GM12878 (cell line): Measurements from ENCODE around the gene CAPZB. TPM values are rescaled to one million over a fixed set of nuclear protein-coding genes. Genes with fewer than 3 reads are reported as not detected.

Source experiments
- ATAC-seq: fragments of 200-7000 bp; cut with Tn5 transposase; 3 replicates; pipeline ENCODE4 v1.9.1; 2020; ENCODE audit warnings: mild to moderate bottlenecking, moderate library complexity
- BruUV-seq: library from RNA; stranded (reverse); fragments of 400-500 nt; replicated peaks from 2 replicates; lab custom pipeline; 2021; lab: Mats Ljungman, UMichigan
- CTCF ChIA-PET: fragments of 300-600 bp; sonication (Branson Sonifier 250); formaldehyde crosslinking; extraction: SDS; loops from one replicate; lab custom pipeline; 2021; ENCODE audit warnings: inconsistent platforms; lab: Yijun Ruan, JAX
- POLR2A ChIA-PET: fragments of 350-600 bp; formaldehyde crosslinking; extraction: SDS; loops from one replicate; lab custom pipeline; 2021; ENCODE audit warnings: inconsistent platforms; lab: Charles Lee
- RAD21 ChIA-PET: fragments of 300-600 bp; sonication (Branson Sonifier 250); formaldehyde crosslinking; loops from one replicate; lab custom pipeline; 2023; ENCODE audit warnings: antibody characterized with exemption; ENCODE audit not compliant: unreplicated experiment; lab: Charles Lee
- SMC1A ChIA-PET: fragments of 300-600 bp; sonication (Branson Sonifier 250); formaldehyde crosslinking; loops from one replicate; lab custom pipeline; 2023; ENCODE audit not compliant: unreplicated experiment, uncharacterized antibody; lab: Charles Lee
- DNase-seq: peaks from one replicate; pipeline ENCODE4 v3.0.0-alpha.2; 2011; ENCODE audit warnings: low read depth, low spot score
- FAIRE-seq: peaks from 3 replicates; lab custom pipeline; 2011; peaks lifted over from hg19 to GRCh38; lab: Jason Lieb, UNC
- H2AFZ ChIP-seq: 2 replicates; pipeline ENCODE4 v1.6.0; 2011; ENCODE audit warnings: low read depth, low read length, control low read depth; ENCODE audit not compliant: control insufficient read depth
- H3K27ac ChIP-seq: 2 replicates; pipeline ENCODE4 v1.5.1; 2011; ENCODE audit warnings: control low read depth; ENCODE audit not compliant: control insufficient read depth, insufficient read depth
- H3K27me3 ChIP-seq, 2 experiments: replicated peaks in 1 of 2; 2 replicates each; pipeline versions ENCODE4 v1.6.0 to v1.6.1; 2011; ENCODE audit warnings: low read length in 1 of 2; ENCODE audit not compliant: control insufficient read depth in 2 of 2, insufficient read depth in 2 of 2
- H3K36me3 ChIP-seq, 2 experiments: 2 replicates each; pipeline ENCODE4 v1.5.1; 2011; ENCODE audit warnings: low read length in 1 of 2; ENCODE audit not compliant: control insufficient read depth in 2 of 2, insufficient read depth in 2 of 2
- H3K4me1 ChIP-seq: 2 replicates; pipeline ENCODE4 v1.6.1; 2011; ENCODE audit warnings: mild to moderate bottlenecking, low read length, moderate library complexity, mixed read lengths; ENCODE audit not compliant: control insufficient read depth, insufficient read depth
- H3K4me2 ChIP-seq: 2 replicates; pipeline ENCODE4 v1.6.0; 2011; ENCODE audit warnings: control low read depth; ENCODE audit not compliant: control insufficient read depth, insufficient read depth
- H3K4me3 ChIP-seq: fragments of 200-600 bp; sonication (generic); 2 replicates; pipeline ENCODE4 v1.5.1; 2016
- H3K79me2 ChIP-seq: 2 replicates; pipeline ENCODE4 v1.6.0; 2011; ENCODE audit warnings: low read length; ENCODE audit not compliant: control insufficient read depth, insufficient read depth
- H3K9ac ChIP-seq: 2 replicates; pipeline ENCODE4 v1.8.0; 2011; ENCODE audit warnings: low read length, control low read depth, mixed read lengths; ENCODE audit not compliant: control insufficient read depth, insufficient read depth
- H3K9me3 ChIP-seq: replicated peaks from 3 replicates; pipeline ENCODE4 v1.5.1; 2011; ENCODE audit warnings: mild to moderate bottlenecking, low read length; ENCODE audit not compliant: control insufficient read depth, insufficient read depth
- H4K20me1 ChIP-seq: 2 replicates; pipeline ENCODE4 v1.6.0; 2011; ENCODE audit not compliant: control insufficient read depth, insufficient read depth
- BCL11A ChIP-seq: IDR thresholded peaks from 2 replicates; pipeline ENCODE4 v1.6.1; 2011; ENCODE audit warnings: low read depth, low read length
- CHD1 ChIP-seq: IDR thresholded peaks from 2 replicates; pipeline ENCODE4 v1.6.1; 2012; ENCODE audit warnings: low read depth, low read length, improper control_type of control experiment
- CREM ChIP-seq: IDR thresholded peaks from 2 replicates; pipeline ENCODE4 v1.6.1; 2014; ENCODE audit warnings: antibody characterized with exemption, low read depth
- FOXM1 ChIP-seq: IDR thresholded peaks from 2 replicates; pipeline ENCODE4 v1.6.1; 2012; ENCODE audit warnings: low read depth, mild to moderate bottlenecking, inconsistent platforms, low read length, moderate library complexity
- GABPA ChIP-seq: IDR thresholded peaks from 2 replicates; pipeline ENCODE4 v1.6.1; 2014; ENCODE audit warnings: antibody characterized with exemption, low read depth, mild to moderate bottlenecking, inconsistent platforms
- HDGF ChIP-seq: fragments of 450-650 bp; IDR thresholded peaks from 2 replicates; pipeline ENCODE4 v1.6.1; 2016; ENCODE audit warnings: antibody characterized with exemption
- MTA3 ChIP-seq: IDR thresholded peaks from 2 replicates; pipeline ENCODE4 v1.6.1; 2012; ENCODE audit warnings: low read length, inconsistent platforms, borderline replicate concordance
- NR2C2 ChIP-seq: IDR thresholded peaks from 2 replicates; pipeline ENCODE4 v1.6.1; 2011; ENCODE audit warnings: borderline replicate concordance, low read depth; ENCODE audit not compliant: control insufficient read depth, insufficient read length
- POLR2A ChIP-seq: IDR thresholded peaks from 2 replicates; pipeline ENCODE4 v1.6.1; 2011; ENCODE audit warnings: low read depth, mild to moderate bottlenecking, low read length
- STAT1 ChIP-seq: fragments of 450-650 bp; conservative IDR thresholded peaks from 2 replicates; pipeline ENCODE4 v1.6.1; 2014; ENCODE audit warnings: antibody characterized with exemption, mild to moderate bottlenecking
- ZNF24 ChIP-seq: fragments of 450-650 bp; IDR thresholded peaks from 2 replicates; pipeline ENCODE4 v1.6.1; 2017; ENCODE audit warnings: antibody characterized with exemption, mild to moderate bottlenecking
- ZZZ3 ChIP-seq: IDR thresholded peaks from 2 replicates; pipeline ENCODE4 v1.6.1; 2011; ENCODE audit warnings: low read depth; ENCODE audit not compliant: control insufficient read depth, insufficient read length
- WGBS: methylation state at CpG from one replicate; pipeline ENCODE4 v1.1.6; 2016; ENCODE audit warnings: low lambda C conversion rate; ENCODE audit not compliant: insufficient replicate concordance, insufficient coverage; ENCODE audit errors: missing lambda C conversion rate; 5-methylcytosine and 5-hydroxymethylcytosine counted together
- in situ Hi-C: fragments of 300-500 bp; cut with MboI; formaldehyde crosslinking; loops from 9 replicates; pipeline ENCODE4 v1.14.3; 2018; ENCODE audit warnings: mixed read lengths
- intact Hi-C: fragments of 100-400 bp; cut with micrococcal nuclease; formaldehyde crosslinking; loops from one replicate; pipeline ENCODE4 v1.14.2; 2022; ENCODE audit not compliant: unreplicated experiment
- polyA plus RNA-seq, 11 experiments: library from polyadenylated mRNA; depleted of rRNA in 4 of 11; unstranded in 6 of 11; stranded (reverse) in 5 of 11; fragments of >200 nt; fragmentation: Nextera tagmentation in 4 of 11; fragmentation: Illumina TruSeq in 1 of 11; extraction: Ambion mirVana in 4 of 11; extraction: Trizol in 1 of 11; gene quantifications; 1 replicate in 1 of 11; 2 replicates in 10 of 11; pipeline versions ENCODE4 v1.2.1 to v1.2.3, GENCODE V29; 2011 to 2016; ENCODE audit warnings: inconsistent platforms in 2 of 11, missing spikeins in 2 of 11, low read depth in 1 of 11
- total RNA-seq, 4 experiments: library from RNA; depleted of rRNA in 3 of 4; stranded (reverse); fragments of >200 nt in 3 of 4; fragmentation: Illumina TruSeq in 1 of 4; extraction: Trizol in 1 of 4; gene quantifications; 2 replicates each; pipeline versions ENCODE4 v1.2.1 to v1.2.3, GENCODE V29; 2013 to 2021
- TF ChIP-seq, protein P1 (sequence below): IDR thresholded peaks from 2 replicates; pipeline ENCODE4 v1.6.1; 2011; ENCODE audit warnings: low read depth, low read length, improper control_type of control experiment, borderline replicate concordance
- TF ChIP-seq, protein P2 (sequence below): IDR thresholded peaks from 2 replicates; pipeline ENCODE4 v1.6.1; 2012; ENCODE audit warnings: improper control_type of control experiment, low read depth, low read length; ENCODE audit not compliant: insufficient replicate concordance

CAPZB gene
- total and polyA plus RNA-seq, 10 of the 15 experiments (the other 5 are each of a cell fraction or from before 2014, with no cell fraction given): 104 to 454 (median 213) TPM

- Histone ChIP-seq H3K79me2 (no peaks in the 10 kb centered on the region), H3K4me3 (no peak overlapping the region), H3K27me3 (no peaks in the 10 kb centered on the region), H2AFZ (no peak overlapping the region), H4K20me1 (no peaks in the 10 kb centered on the region), H3K27ac (no peak overlapping the region), H3K9ac (no peak overlapping the region), H3K4me2 (no peak overlapping the region), H3K9me3 (no peaks in the 10 kb centered on the region), H3K36me3 (peaks cover 19 to 22% of the 10 kb centered on the region in 2 experiments), H3K4me1 (no peaks in the 10 kb centered on the region)
- in situ Hi-C loops: no loop called here
- ATAC-seq (no peak), FAIRE-seq (no peak), DNase-seq (no peak)
- CTCF ChIA-PET: interaction anchor here (0.6 kb wide), 1 partner anchor 32 kb away, joined by 3 read pairs; no protein-coding TSS in a partner anchor
- TF ChIP-seq BCL11A (no peak), STAT1 (no peak), CHD1 (no peak), CREM (no peak), HDGF (no peak), ZZZ3 (no peak), POLR2A (peak; percentile 17; the same call in 1 of the 2 replicates), GABPA (no peak), MTA3 (no peak)
- intact Hi-C loops: no loop called here
- 99% methylated on average over 11 of the region's 11 CpGs for WGBS
- POLR2A ChIA-PET: no interaction called here
- SMC1A ChIA-PET: no interaction called here
- RAD21 ChIA-PET: no interaction called here
- BruUV-seq: no TSS peak
These were observed 126.0 kb downstream of the CAPZB start for GRCh38 chr1:19359357-19359756.

- Histone ChIP-seq H3K4me3 (no peak overlapping the region), H3K9me3 (no peaks in the 10 kb centered on the region), H4K20me1 (no peaks in the 10 kb centered on the region), H3K79me2 (no peaks in the 10 kb centered on the region), H2AFZ (no peak overlapping the region), H3K4me2 (no peak overlapping the region), H3K36me3 (peaks cover 19 to 25% of the 10 kb centered on the region in 2 experiments), H3K27me3 (no peaks in the 10 kb centered on the region), H3K9ac (no peak overlapping the region), H3K27ac (no peak overlapping the region), H3K4me1 (no peaks in the 10 kb centered on the region)
- no peak for FAIRE-seq
- intact Hi-C loops: no loop called here
- RAD21 ChIA-PET: interaction anchor here (0.6 kb wide), 1 partner anchor 292 kb away, joined by 4 read pairs; no protein-coding TSS in a partner anchor
- CTCF ChIA-PET: interaction anchor here (0.6 to 1.1 kb wide), 3 partner anchors 32 to 295 kb away, joined by 3 read pairs; no protein-coding TSS in a partner anchor
- SMC1A ChIA-PET: no interaction called here
- in situ Hi-C loops: no loop called here
- POLR2A ChIA-PET: interaction anchor here (0.6 kb wide), 2 partner anchors 42 to 238 kb away, joined by 4 to 5 read pairs; no protein-coding TSS in a partner anchor
- no TSS peak for BruUV-seq
- DNase-seq: no peak
- ATAC-seq: no peak
- WGBS: 92% methylated on average over 8 of the region's 8 CpGs
- TF ChIP-seq, protein P1, sequence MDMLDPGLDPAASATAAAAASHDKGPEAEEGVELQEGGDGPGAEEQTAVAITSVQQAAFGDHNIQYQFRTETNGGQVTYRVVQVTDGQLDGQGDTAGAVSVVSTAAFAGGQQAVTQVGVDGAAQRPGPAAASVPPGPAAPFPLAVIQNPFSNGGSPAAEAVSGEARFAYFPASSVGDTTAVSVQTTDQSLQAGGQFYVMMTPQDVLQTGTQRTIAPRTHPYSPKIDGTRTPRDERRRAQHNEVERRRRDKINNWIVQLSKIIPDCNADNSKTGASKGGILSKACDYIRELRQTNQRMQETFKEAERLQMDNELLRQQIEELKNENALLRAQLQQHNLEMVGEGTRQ: no peak
- TF ChIP-seq ZNF24 (no peak), NR2C2 (no peak), FOXM1 (no peak)
- TF ChIP-seq, protein P2, sequence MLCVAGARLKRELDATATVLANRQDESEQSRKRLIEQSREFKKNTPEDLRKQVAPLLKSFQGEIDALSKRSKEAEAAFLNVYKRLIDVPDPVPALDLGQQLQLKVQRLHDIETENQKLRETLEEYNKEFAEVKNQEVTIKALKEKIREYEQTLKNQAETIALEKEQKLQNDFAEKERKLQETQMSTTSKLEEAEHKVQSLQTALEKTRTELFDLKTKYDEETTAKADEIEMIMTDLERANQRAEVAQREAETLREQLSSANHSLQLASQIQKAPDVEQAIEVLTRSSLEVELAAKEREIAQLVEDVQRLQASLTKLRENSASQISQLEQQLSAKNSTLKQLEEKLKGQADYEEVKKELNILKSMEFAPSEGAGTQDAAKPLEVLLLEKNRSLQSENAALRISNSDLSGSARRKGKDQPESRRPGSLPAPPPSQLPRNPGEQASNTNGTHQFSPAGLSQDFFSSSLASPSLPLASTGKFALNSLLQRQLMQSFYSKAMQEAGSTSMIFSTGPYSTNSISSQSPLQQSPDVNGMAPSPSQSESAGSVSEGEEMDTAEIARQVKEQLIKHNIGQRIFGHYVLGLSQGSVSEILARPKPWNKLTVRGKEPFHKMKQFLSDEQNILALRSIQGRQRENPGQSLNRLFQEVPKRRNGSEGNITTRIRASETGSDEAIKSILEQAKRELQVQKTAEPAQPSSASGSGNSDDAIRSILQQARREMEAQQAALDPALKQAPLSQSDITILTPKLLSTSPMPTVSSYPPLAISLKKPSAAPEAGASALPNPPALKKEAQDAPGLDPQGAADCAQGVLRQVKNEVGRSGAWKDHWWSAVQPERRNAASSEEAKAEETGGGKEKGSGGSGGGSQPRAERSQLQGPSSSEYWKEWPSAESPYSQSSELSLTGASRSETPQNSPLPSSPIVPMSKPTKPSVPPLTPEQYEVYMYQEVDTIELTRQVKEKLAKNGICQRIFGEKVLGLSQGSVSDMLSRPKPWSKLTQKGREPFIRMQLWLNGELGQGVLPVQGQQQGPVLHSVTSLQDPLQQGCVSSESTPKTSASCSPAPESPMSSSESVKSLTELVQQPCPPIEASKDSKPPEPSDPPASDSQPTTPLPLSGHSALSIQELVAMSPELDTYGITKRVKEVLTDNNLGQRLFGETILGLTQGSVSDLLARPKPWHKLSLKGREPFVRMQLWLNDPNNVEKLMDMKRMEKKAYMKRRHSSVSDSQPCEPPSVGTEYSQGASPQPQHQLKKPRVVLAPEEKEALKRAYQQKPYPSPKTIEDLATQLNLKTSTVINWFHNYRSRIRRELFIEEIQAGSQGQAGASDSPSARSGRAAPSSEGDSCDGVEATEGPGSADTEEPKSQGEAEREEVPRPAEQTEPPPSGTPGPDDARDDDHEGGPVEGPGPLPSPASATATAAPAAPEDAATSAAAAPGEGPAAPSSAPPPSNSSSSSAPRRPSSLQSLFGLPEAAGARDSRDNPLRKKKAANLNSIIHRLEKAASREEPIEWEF: no peak
These were observed 126.6 kb downstream of the CAPZB start for GRCh38 chr1:19358710-19359109.
